MV-4-11 (cell line): ENCODE results near the gene TMEM44.
A peak's percentile ranks its signal among the peaks of the same experiment; 100 is the strongest.
"Not testable (repeated sequence)": the region's sequence is repeated elsewhere in the genome, so short reads cannot be mapped to it uniquely, and the experiment has no call there.

Experiments used
- DNase-seq: peaks from one replicate; lab custom pipeline; 2025; lab: John Stamatoyannopoulos, UW

Gene TMEM44

DNA sequence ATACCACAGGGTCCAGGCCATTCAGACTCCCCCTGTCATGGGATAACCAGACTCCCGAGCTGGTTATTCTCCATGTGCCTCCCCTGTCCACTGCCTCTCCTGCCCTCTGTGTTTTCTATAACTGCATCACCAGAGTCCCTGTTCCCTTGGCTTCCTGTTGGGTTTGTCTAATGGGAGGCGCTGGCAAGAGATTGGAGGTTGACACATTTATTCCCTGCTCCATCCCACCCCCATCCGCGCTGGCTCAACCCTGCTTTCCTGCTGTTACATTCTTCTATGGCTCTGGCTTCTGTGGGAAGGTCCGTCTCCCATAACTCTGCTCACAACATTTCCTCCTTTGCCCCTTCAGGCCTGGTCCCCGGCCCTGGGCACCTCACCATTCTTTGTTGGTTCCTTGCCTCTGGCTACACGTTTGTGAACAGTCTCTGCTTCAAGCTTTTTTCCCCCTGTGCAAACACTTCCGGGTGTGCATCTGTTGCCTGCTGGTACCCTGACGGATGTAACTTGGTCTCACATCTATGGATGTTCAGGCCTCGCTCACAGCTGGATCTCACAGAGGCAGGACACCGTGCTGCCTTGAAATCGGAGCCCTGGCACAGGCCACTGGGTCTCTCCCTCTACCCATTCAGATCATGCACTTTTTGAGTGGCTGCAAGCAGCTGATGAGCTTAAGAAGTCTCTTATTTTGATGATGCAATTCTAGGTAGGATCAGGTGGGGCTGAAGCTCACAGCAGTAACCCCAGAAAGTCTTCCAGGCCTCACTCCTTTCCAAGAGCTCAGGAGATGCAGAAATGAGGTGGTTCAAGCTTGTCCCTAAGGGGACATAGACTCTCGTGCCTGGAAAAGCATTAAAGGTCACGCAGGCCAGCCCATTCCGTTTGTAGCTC is 77.8 kb downstream of the TMEM44 start:
- no peak for DNase-seq

DNA sequence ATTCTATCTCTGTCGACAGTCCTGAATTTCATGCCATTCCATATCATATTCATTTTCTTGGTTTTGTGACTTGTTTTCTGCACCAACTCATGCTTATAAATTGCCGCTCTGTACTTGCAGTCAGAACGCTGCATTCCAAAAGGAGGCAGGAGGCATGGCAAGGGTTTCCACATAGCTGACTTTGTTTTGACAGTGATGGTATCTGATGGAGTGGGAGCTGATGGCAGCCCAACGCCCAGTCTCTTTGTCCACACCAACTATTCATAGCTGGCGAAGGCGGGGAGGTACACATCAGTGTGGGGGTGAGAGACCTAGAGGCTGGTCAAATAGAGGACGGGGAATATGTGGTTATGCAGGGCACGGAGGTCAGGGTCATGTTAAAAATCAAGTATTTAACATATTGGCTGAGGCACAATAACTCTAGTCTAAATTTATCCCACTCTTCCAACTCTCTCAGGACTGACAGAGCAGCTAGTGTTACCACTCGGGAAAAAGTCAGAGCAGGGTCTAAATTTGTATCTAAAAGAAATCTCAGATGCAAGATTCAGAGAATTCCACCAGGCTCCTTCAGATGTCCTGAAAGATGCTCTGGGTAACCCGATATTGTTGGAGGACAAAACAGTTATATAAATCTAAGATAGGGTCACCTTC is 78.6 kb downstream of the TMEM44 start:
- no peak for DNase-seq

DNA sequence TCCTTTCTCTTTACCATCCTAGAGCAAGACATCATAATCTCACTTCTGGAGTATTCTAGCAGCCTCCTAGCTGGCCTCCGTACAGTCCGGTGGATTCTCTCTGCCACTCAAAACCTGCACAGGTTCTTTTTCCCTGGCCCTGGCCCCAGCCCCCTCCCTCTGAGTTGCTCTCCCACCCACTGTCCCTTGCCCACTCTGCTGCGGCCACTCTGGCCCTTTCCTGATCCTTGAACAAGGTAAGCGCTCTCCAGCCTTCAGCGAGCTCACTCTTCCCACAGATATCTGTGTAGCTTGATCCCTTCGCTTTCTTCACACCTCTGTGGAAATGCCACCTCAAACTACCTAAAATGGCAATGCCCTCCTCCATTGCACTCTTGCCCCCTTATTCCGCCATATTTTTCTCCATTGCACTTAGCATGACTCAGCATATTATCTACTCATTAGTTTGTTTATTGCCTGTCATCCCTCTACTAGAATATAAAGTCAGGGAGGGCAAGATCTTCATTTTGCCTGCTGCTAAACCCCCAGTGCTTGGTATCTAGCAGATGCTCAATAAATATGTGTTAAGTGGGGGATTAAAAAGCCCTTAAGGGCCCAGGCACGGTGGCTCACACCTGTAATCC is 80.8 kb downstream of the TMEM44 start:
- no peak for DNase-seq

DNA sequence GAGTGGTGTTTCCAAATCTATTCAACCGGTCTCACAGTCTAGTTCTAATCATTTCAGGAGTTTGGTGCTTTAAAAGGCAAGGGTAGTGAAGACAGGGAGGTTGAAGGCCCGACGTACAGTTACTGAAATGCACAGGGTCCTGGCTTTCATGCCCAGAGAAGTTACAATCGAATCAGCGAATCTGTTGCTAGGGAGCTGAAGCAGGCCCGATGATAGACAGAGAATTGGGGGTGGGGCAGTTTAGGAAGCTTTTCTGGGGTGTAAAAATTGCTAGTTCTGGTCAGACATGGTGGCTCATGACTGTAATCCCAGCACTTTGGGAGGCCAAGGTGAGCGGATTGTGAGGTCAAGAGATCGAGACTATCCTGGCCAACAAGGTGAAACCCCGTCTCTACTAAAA is 83.4 kb downstream of the TMEM44 start:
- no peak for DNase-seq

DNA sequence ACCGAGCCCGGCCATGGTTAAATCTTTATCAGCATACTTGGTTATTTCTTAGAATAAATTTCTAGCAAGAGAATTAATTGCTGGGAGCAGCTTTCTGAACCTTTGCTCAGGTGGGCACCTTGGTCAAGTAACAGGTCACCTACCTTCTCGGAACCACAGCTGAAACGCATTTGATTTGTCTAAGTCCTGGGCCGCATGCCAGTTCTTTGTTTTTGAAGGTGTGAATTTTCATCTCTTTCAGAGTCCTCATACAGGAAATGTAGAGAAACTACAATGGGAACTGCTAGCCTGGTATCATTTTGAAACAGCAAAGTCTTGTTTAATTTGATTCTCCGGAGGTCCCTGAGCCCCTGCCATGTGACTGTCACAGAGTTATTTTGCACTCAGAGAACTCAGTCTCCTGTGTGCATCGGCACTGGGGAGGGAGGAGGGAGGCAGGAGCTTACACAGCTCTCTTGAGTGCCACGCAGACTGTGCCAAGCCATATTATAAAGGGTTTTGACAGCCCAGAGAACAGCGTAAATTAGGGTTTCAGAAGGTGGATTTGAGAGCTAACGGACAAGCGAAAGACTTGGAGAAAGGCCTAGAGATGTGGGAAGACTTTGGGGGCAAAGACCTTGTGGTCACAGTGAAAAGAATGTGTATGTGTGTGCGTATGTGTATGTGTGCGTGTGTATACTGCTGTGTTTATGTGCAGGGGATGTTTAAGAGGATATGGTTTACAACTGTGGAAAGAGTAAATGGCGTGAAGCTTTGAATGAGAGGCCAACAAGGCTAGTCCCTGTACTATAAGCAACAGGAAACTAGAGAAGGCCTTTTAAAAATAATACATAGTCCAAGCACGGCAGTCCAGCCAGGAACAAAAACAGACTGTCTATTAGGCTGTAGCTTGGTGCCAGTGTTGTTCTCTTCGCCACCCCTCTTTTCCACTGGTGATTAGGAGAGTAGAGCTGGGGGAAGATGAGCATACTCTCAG is 84.6 kb downstream of the TMEM44 start:
- no peak for DNase-seq

DNA sequence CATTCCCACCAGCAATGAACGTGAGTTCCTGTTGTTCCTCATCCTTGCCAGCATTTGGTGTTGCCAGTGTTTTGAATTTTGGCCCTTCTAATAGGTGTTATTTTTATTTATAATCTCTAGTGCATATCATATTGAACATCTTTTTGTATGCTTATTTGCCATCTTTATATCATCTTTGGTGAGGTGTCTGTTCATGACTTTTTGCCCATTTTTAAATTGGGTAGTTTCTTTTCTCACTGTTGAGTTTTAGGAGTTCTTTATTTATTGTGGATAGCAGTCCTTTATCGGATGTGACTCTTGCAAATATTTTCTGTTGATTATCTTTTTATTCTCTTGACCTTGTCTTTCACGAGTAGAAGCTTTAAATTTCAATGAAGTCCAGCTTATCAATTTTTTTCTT is 86.2 kb downstream of the TMEM44 start:
- DNase-seq: no peak

DNA sequence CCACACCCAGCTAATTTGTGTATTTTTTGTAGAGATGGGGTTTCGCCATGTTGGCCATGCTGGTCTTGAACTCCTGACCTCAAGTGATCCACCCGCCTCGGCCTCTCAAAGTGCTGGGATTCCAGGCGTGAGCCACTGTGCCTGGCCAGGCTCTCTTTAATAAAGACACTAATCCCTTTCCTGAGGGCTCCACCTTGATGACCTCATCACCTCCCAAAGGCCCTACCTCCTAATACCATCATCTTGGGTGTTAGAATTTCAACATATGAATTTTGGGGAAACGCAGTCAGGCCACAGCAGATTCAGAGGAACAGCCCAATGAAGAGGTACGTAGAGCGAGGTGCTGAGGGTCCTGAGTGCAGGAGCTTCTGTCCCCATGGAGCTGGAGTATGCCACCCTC is 87.7 kb downstream of the TMEM44 start:
- not testable (repeated sequence) for DNase-seq

DNA sequence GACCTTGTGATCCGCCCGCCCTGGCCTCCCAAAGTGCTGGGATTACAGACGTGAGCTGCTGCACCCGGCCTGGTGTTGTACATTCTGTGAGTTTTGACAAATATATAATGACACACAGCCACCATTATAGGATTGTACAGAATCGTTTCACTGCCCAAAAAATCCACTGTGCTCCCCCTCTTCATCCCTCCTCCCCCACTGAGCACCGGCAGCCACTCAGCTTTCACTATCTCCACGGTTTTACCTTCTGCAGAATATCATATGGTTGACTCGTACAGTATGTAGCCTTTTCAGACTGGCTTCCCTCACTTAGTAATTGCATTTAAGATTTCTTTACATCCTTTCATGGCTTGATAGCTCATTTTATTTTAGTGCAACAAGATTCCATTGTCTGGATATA is 89.7 kb downstream of the TMEM44 start:
- DNase-seq: no peak

DNA sequence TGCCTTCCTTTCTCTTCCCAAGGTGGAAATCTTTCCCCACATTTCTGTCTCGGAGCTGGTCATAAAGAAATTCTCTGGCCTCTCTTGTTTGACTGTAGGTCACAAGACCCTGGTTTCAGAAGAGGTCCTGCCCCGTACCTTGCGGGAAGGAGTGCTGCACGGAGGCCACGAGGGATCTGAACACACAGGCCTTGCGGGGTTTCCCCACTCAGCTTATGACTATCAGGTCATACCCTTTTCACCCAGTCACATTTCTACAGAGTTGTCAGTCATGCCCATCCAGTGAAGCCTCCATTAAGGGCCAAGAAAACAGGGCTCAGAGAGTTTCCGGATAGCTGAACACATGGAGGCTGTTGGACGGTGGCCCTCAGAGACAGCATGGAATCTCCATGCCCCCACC is 91.7 kb downstream of the TMEM44 start:
- DNase-seq: no peak

DNA sequence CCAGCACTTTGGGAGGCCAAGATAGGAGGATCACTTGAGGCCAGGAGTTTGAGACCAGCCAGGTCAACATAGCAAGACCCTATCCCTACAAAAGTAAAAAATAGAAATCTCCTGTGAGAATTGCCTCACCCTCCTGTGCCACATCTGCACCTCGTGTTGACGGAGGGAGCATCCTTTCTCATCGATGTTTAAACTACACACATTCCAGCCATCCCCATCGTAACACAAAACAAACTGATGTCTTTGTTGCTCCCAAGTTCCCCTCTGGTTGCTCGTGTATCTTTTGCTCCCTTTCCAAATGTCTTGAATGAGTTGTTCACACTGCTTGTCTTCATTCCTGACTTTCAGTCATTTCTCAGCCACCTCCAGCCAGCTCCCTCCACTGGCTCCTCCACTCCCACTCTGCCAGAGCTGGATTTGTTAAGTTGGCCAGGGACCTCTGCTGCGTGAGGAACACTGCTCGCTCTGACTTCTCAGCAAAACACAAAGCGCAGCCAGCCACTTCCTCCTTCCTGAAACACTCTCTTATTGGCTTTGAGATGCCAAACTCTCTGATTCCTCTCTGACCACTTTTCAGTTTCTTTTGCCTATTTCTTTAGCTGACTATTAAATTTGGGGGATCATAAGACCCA is 92.8 kb downstream of the TMEM44 start:
- peak; percentile 61 for DNase-seq

DNA sequence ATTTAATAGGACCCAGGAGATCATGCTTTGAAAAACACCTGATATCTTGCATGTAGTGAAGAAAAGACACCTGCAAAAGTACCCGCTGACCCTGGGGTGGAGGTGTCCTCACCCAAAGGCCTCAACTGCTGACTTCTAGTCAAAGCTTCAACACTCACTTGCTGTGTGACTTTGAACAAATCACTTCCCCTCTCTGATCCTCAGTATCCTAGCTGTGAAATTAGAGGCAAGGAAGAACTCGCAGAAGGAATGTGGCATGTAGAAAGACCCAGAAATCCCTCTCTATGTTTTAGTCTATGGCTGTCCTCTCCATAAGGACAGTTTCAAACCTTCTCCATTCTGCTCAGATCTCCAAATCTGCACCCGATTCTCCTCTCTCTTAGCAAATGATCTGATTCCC is 93.7 kb downstream of the TMEM44 start:
- DNase-seq: no peak

DNA sequence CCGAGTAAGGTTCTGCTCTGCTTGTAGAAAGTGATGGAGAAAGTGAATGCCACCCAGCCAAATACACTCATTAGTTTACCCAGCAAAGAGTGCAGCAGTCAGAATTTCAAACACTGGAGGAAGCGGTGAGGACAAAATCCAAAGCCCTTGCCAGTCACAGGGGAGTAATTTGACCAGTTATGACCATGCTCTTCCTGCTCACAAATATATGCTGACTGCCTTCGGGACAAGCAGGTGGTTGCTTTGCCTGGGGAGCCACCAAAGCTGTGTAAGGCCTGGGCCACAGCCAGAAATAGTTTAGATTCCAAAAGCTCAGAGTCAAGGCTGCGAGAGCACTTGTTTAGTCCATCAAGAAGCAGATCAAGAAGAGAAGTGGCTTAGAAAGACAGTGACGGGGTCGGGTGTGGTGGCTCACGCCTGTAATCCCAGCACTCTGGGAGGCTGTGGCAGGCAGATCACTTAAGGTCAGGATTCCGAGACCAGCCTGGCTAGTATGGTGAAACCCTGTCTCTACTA is 95.4 kb downstream of the TMEM44 start:
- no peak for DNase-seq
